HepG2 (cell line): ENCODE data around the gene LRRC3. TPM values are rescaled to one million over a fixed set of nuclear protein-coding genes. Genes with fewer than 3 reads are reported as not detected.

ENCODE experiments used
- HDAC6 ChIP-seq: fragments of 200-600 bp; sonication (generic); IDR thresholded peaks from 2 replicates; pipeline ENCODE4 v1.7.0; 2017; ENCODE audit warnings: mild to moderate bottlenecking, antibody characterized with exemption, low read length, low read depth
- HOXA3 ChIP-seq: sonication (generic); formaldehyde crosslinking; IDR thresholded peaks from 2 replicates; pipeline ENCODE4 v1.5.0; 2020; ENCODE audit warnings: missing genetic modification reagents
- HOXA9 ChIP-seq: sonication (generic); formaldehyde crosslinking; IDR thresholded peaks from 2 replicates; pipeline ENCODE4 v1.8.1; 2022; ENCODE audit warnings: missing genetic modification reagents, mild to moderate bottlenecking, moderate library complexity, borderline replicate concordance
- RBAK ChIP-seq: sonication (generic); formaldehyde crosslinking; IDR thresholded peaks from 2 replicates; pipeline ENCODE4 v1.5.1; 2020; ENCODE audit warnings: mild to moderate bottlenecking, missing genetic modification reagents
- SMAD9 ChIP-seq: sonication (generic); formaldehyde crosslinking; IDR thresholded peaks from 2 replicates; pipeline ENCODE4 v1.5.1; 2020; ENCODE audit warnings: mild to moderate bottlenecking, missing genetic modification reagents
- ZNF446 ChIP-seq: sonication (generic); formaldehyde crosslinking; IDR thresholded peaks from 2 replicates; pipeline ENCODE4 v1.5.0; 2020; ENCODE audit warnings: mild to moderate bottlenecking, missing genetic modification reagents
- ZNF543 ChIP-seq: sonication (generic); formaldehyde crosslinking; IDR thresholded peaks from 2 replicates; pipeline ENCODE4 v1.4.0; 2020; ENCODE audit warnings: mild to moderate bottlenecking, missing genetic modification reagents
- ZNF570 ChIP-seq: sonication (generic); formaldehyde crosslinking; IDR thresholded peaks from 2 replicates; pipeline ENCODE4 v1.4.0; 2020; ENCODE audit warnings: mild to moderate bottlenecking, missing genetic modification reagents, borderline replicate concordance
- ZNF598 ChIP-seq: sonication (generic); formaldehyde crosslinking; IDR thresholded peaks from 2 replicates; pipeline ENCODE4 v1.5.1; 2020; ENCODE audit warnings: mild to moderate bottlenecking, missing genetic modification reagents, borderline replicate concordance
- ZSCAN12 ChIP-seq: sonication (generic); formaldehyde crosslinking; IDR thresholded peaks from 2 replicates; pipeline ENCODE4 v1.9.0; 2021; ENCODE audit warnings: mild to moderate bottlenecking, missing genetic modification reagents
- polyA plus RNA-seq, 8 experiments: library from polyadenylated mRNA; depleted of rRNA in 3 of 8; stranded (reverse) in 7 of 8; unstranded in 1 of 8; fragments of >200 nt; fragmentation: Illumina TruSeq in 4 of 8; extraction: Trizol in 4 of 8; gene quantifications; 2 replicates each; pipeline versions ENCODE4 v1.2.1 to v1.2.3, GENCODE V29; 2011 to 2016; ENCODE audit warnings: low read depth in 4 of 8, missing spikeins in 1 of 8, mixed read lengths in 1 of 8; ENCODE audit not compliant: insufficient read depth in 1 of 8
- total RNA-seq, 5 experiments: library from RNA; depleted of rRNA; stranded (reverse); fragments of >200 nt; fragmentation: Illumina TruSeq; extraction: Trizol; gene quantifications; 2 replicates each; pipeline ENCODE4 v1.2.3, GENCODE V29; 2016; ENCODE audit warnings: low read depth in 1 of 5
- TF ChIP-seq, protein P1 (sequence below): sonication (generic); formaldehyde crosslinking; IDR thresholded peaks from 2 replicates; pipeline ENCODE4 v1.4.0; 2020; ENCODE audit warnings: missing genetic modification reagents, borderline replicate concordance
- TF ChIP-seq, protein P2 (sequence below): sonication (generic); formaldehyde crosslinking; IDR thresholded peaks from 2 replicates; pipeline ENCODE4 v1.4.0; 2020; ENCODE audit warnings: mild to moderate bottlenecking, low read depth, missing genetic modification reagents
- TF ChIP-seq, protein P3 (sequence below): sonication (generic); formaldehyde crosslinking; IDR thresholded peaks from 2 replicates; pipeline ENCODE4 v1.5.1; 2020; ENCODE audit warnings: mild to moderate bottlenecking, moderate library complexity, missing genetic modification reagents
- TF ChIP-seq, protein P4 (sequence below): sonication (generic); formaldehyde crosslinking; IDR thresholded peaks from 2 replicates; pipeline ENCODE4 v1.4.0; 2020; ENCODE audit warnings: mild to moderate bottlenecking, missing genetic modification reagents
- TF ChIP-seq, protein P5 (sequence below): sonication (generic); formaldehyde crosslinking; IDR thresholded peaks from 2 replicates; pipeline ENCODE4 v1.5.1; 2020; ENCODE audit warnings: mild to moderate bottlenecking, missing genetic modification reagents, moderate library complexity

LRRC3 gene
- total and polyA plus RNA-seq, 2 of the 13 experiments (the other 11 are each of a cell fraction or from before 2014, with no cell fraction given): 4.8 to 16.5 TPM

DNA sequence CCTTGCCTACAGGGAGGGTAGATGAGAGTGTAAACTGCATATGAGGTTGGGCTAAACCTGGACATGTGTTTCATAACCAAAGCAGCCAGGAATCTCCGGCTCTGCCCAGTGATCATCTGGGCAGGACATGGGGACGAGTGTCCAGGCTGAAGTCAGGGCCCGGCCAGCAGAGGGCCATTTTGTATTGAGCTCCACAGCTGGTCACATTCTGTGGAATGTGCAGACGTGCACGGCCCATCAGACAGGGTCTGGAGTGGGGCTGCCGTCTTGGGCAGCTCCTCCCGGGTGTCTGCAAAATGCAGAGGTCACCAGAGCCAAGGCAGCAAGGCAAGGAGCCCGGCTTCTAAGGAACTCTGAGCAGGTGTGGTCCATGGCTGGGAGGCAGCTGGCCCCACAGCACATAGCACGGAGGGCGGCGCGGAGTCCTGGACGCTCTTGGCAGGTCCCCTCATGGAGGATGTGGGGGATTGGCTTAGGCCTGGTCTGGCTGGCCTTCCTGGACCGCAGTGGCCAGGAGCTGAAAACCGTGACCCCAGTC is 6.2 kb downstream of the LRRC3 start (continued):
- TF ChIP-seq, protein P1, sequence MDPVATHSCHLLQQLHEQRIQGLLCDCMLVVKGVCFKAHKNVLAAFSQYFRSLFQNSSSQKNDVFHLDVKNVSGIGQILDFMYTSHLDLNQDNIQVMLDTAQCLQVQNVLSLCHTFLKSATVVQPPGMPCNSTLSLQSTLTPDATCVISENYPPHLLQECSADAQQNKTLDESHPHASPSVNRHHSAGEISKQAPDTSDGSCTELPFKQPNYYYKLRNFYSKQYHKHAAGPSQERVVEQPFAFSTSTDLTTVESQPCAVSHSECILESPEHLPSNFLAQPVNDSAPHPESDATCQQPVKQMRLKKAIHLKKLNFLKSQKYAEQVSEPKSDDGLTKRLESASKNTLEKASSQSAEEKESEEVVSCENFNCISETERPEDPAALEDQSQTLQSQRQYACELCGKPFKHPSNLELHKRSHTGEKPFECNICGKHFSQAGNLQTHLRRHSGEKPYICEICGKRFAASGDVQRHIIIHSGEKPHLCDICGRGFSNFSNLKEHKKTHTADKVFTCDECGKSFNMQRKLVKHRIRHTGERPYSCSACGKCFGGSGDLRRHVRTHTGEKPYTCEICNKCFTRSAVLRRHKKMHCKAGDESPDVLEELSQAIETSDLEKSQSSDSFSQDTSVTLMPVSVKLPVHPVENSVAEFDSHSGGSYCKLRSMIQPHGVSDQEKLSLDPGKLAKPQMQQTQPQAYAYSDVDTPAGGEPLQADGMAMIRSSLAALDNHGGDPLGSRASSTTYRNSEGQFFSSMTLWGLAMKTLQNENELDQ: no peak
- TF ChIP-seq, protein P2, sequence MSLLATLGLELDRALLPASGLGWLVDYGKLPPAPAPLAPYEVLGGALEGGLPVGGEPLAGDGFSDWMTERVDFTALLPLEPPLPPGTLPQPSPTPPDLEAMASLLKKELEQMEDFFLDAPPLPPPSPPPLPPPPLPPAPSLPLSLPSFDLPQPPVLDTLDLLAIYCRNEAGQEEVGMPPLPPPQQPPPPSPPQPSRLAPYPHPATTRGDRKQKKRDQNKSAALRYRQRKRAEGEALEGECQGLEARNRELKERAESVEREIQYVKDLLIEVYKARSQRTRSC (CRISPR knock-in tag): no peak
- TF ChIP-seq HOXA3 (CRISPR knock-in tag) (0 out of 2 replicates have a peak, but pooled peaks have one; percentile 28), ZNF598 (CRISPR knock-in tag) (peak; percentile 50; the same call in 1 of the 2 replicates), ZSCAN12 (CRISPR knock-in tag) (no peak), HOXA9 (CRISPR knock-in tag) (no peak), RBAK (CRISPR knock-in tag) (no peak), ZNF570 (CRISPR knock-in tag) (no peak), SMAD9 (CRISPR knock-in tag) (no peak), ZNF543 (CRISPR knock-in tag) (0 out of 2 replicates have a peak, but pooled peaks have one; percentile 27), ZNF446 (CRISPR knock-in tag) (no peak), HDAC6 (no peak)
- TF ChIP-seq, protein P3, sequence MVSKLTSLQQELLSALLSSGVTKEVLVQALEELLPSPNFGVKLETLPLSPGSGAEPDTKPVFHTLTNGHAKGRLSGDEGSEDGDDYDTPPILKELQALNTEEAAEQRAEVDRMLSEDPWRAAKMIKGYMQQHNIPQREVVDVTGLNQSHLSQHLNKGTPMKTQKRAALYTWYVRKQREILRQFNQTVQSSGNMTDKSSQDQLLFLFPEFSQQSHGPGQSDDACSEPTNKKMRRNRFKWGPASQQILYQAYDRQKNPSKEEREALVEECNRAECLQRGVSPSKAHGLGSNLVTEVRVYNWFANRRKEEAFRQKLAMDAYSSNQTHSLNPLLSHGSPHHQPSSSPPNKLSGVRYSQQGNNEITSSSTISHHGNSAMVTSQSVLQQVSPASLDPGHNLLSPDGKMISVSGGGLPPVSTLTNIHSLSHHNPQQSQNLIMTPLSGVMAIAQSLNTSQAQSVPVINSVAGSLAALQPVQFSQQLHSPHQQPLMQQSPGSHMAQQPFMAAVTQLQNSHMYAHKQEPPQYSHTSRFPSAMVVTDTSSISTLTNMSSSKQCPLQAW (CRISPR knock-in tag): 0 out of 2 replicates have a peak, but pooled peaks have one; percentile 43
- TF ChIP-seq, protein P4, sequence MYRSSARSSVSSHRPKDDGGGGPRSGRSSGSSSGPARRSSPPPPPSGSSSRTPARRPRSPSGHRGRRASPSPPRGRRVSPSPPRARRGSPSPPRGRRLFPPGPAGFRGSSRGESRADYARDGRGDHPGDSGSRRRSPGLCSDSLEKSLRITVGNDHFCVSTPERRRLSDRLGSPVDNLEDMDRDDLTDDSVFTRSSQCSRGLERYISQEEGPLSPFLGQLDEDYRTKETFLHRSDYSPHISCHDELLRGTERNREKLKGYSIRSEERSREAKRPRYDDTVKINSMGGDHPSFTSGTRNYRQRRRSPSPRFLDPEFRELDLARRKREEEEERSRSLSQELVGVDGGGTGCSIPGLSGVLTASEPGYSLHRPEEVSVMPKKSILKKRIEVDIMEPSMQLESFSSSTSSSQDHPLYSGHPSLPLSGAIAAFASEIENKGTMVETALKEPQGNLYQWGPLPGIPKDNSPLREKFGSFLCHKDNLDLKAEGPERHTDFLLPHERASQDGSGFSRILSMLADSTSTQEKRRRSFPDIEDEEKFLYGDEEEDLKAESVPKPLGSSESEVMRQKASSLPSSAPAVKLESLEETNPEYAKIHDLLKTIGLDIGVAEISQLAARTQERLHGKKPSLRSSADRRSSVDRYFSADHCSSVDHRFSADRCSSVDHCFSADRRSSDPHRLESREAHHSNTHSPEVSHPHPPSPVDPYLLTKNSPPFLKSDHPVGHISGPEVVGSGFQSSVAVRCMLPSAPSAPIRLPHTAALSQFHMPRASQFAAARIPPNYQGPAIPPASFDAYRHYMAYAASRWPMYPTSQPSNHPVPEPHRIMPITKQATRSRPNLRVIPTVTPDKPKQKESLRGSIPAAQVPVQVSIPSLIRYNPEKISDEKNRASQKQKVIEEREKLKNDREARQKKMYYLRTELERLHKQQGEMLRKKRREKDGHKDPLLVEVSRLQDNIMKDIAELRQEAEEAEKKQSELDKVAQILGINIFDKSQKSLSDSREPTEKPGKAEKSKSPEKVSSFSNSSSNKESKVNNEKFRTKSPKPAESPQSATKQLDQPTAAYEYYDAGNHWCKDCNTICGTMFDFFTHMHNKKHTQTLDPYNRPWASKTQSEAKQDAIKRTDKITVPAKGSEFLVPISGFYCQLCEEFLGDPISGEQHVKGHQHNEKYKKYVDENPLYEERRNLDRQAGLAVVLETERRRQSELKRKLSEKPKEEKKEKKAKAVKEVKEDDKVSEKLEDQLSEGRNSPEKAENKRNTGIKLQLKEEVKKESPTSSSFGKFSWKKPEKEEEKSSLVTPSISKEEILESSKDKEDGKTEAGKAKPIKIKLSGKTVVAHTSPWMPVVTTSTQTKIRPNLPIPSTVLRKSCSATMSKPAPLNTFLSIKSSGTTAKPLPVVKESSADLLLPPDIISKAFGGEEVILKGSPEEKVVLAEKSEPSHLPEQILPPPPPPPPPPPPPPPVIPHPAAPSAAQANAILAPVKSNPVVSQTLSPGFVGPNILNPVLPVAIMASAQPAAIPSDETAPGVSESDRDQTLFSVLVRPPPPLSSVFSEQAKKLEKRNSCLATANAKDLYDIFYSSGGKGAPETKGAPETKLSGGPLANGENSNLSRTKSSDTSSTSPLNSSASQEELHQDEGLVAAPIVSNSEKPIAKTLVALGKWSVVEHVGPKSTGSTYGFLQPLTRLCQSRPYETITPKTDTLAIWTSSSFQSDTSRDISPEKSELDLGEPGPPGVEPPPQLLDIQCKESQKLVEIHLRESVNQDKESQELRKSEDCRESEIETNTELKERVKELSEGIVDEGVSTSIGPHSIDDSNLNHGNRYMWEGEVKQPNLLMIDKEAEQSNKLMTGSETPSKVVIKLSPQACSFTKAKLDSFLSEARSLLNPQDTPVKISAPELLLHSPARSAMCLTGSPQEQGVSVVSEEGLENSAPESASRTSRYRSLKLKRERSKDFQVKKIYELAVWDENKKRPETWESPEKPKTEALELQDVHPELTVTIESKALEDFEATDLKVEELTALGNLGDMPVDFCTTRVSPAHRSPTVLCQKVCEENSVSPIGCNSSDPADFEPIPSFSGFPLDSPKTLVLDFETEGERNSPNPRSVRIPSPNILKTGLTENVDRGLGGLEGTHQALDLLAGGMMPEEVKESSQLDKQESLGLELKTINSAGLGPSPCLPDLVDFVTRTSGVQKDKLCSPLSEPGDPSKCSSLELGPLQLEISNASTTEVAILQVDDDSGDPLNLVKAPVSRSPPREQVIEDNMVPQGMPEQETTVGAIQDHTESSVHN (CRISPR knock-in tag): no peak
- TF ChIP-seq, protein P5, sequence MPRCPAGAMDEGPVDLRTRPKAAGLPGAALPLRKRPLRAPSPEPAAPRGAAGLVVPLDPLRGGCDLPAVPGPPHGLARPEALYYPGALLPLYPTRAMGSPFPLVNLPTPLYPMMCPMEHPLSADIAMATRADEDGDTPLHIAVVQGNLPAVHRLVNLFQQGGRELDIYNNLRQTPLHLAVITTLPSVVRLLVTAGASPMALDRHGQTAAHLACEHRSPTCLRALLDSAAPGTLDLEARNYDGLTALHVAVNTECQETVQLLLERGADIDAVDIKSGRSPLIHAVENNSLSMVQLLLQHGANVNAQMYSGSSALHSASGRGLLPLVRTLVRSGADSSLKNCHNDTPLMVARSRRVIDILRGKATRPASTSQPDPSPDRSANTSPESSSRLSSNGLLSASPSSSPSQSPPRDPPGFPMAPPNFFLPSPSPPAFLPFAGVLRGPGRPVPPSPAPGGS (CRISPR knock-in tag): 0 out of 2 replicates have a peak, but pooled peaks have one; percentile 30
